T-cell (primary cell): ENCODE measurements around the gene C19orf33. TPM values are rescaled to one million over a fixed set of nuclear protein-coding genes. Genes with fewer than 3 reads are reported as not detected.

Source experiments
- ATAC-seq, 4 experiments: fragments of 200-7000 bp in 3 of 4; fragments of 150-1000 bp in 1 of 4; cut with Tn5 transposase; replicated peaks in 1 of 4; 1 replicate in 3 of 4; 2 replicates in 1 of 4; pipeline ENCODE4 v1.10.0; 2021; ENCODE audit warnings: moderate library complexity in 3 of 4, mild to moderate bottlenecking in 2 of 4, moderate number of reproducible peaks in 1 of 4
- CTCF ChIA-PET, 2 donors: fragments of 300-600 bp; sonication (Branson Sonifier 250); formaldehyde crosslinking; loops; one replicate each; lab custom pipeline; 2022; ENCODE audit warnings: antibody characterized with exemption in 2 of 2; lab: Charles Lee
- POLR2A ChIA-PET, 2 donors: fragments of 300-600 bp; sonication (Branson Sonifier 250); formaldehyde crosslinking; loops; one replicate each; lab custom pipeline; 2022; ENCODE audit warnings: antibody characterized with exemption in 2 of 2; lab: Charles Lee
- DNase-seq, 35 experiments: peaks; one replicate each; pipeline versions ENCODE4 v3.0.0 to v3.0.0-alpha.2; 2013 to 2023
- H3K27ac ChIP-seq: one replicate; pipeline ENCODE4 v1.5.1; 2013; ENCODE audit warnings: low read length
- H3K27me3 ChIP-seq, 2 experiments: replicated peaks in 1 of 2; 1 replicate in 1 of 2; 2 replicates in 1 of 2; pipeline versions ENCODE4 v1.6.1 to v1.7.0; 2013; ENCODE audit warnings: low read length in 1 of 2, mixed read lengths in 1 of 2; ENCODE audit not compliant: control insufficient read depth in 2 of 2, insufficient read depth in 2 of 2; ENCODE audit errors: extremely low read depth in 1 of 2
- H3K36me3 ChIP-seq, 2 donors: 1 replicate in 1 of 2; 2 replicates in 1 of 2; pipeline versions ENCODE4 v1.6.1 to v1.7.0; 2013; ENCODE audit warnings: low read length in 1 of 2; ENCODE audit not compliant: control insufficient read depth in 2 of 2, insufficient read depth in 1 of 2; ENCODE audit errors: extremely low read depth in 1 of 2
- H3K4me1 ChIP-seq, 2 experiments: 1 replicate in 1 of 2; 2 replicates in 1 of 2; pipeline versions ENCODE4 v1.6.1 to v1.7.0; 2013; ENCODE audit warnings: low read length in 2 of 2, mixed read lengths in 1 of 2; ENCODE audit not compliant: insufficient read depth in 2 of 2, control insufficient read depth in 1 of 2; ENCODE audit errors: extremely low read depth in 1 of 2
- H3K4me3 ChIP-seq, 2 donors: 1 replicate in 1 of 2; 2 replicates in 1 of 2; pipeline versions ENCODE4 v1.5.1 to v1.7.0; 2013; ENCODE audit warnings: mild to moderate bottlenecking in 2 of 2, low read length in 1 of 2, moderate library complexity in 1 of 2; ENCODE audit not compliant: control insufficient read depth in 1 of 2; ENCODE audit errors: extremely low read depth in 1 of 2
- H3K9me3 ChIP-seq: 2 replicates; pipeline ENCODE4 v1.7.0; 2013
- H3K27ac Mint-ChIP-seq, 2 donors: one replicate each; pipeline ENCODE4 v1.8.0; 2020 to 2021; ENCODE audit warnings: mild to moderate bottlenecking in 2 of 2, mixed read lengths in 2 of 2
- H3K27me3 Mint-ChIP-seq, 2 donors: one replicate each; pipeline ENCODE4 v1.8.0; 2021 to 2022; ENCODE audit warnings: mixed read lengths in 2 of 2
- H3K36me3 Mint-ChIP-seq: one replicate; pipeline ENCODE4 v1.8.0; 2021; ENCODE audit warnings: mixed read lengths
- H3K4me1 Mint-ChIP-seq, 3 donors: one replicate each; pipeline ENCODE4 v1.8.0; 2020 to 2022; ENCODE audit warnings: mixed read lengths in 3 of 3, mild to moderate bottlenecking in 1 of 3
- H3K4me3 Mint-ChIP-seq, 3 donors: one replicate each; pipeline ENCODE4 v1.8.0; 2020 to 2022; ENCODE audit warnings: mild to moderate bottlenecking in 3 of 3, mixed read lengths in 3 of 3, moderate library complexity in 3 of 3
- H3K9me3 Mint-ChIP-seq, 3 donors: one replicate each; pipeline ENCODE4 v1.8.0; 2020 to 2022; ENCODE audit warnings: mixed read lengths in 3 of 3
- WGBS: methylation state at CpG from one replicate; pipeline ENCODE4 v1.1.5; 2013; ENCODE audit warnings: missing lambda C conversion rate; ENCODE audit not compliant: insufficient coverage; 5-methylcytosine and 5-hydroxymethylcytosine counted together
- total RNA-seq, 35 experiments: library from RNA in 6 of 35; stranded (reverse) in 6 of 35; fragments of 120-200 nt in 1 of 35; gene quantifications; one replicate each; pipeline versions ENCODE4 v1.2.1 to v1.2.4 and lab custom pipeline; 2013 to 2026

Gene C19orf33
- total RNA-seq, 5 donors from 2014 or later (not counting 1 experiment from before 2014, with no cell fraction given) = 0.56 to 1.4 (median 1.3) TPM; not detected in 2

- Mint-ChIP-seq H3K27ac (no peak overlapping the region), H3K36me3 (peaks cover 25% of the 10 kb centered on the region), H3K27me3 (no peaks in the 10 kb centered on the region), H3K9me3 (no peaks in the 10 kb centered on the region), H3K4me3 (no peak overlapping the region), H3K4me1 (peaks cover 11 to 13% (median 11%) of the 10 kb centered on the region in 3 donors)
- Histone ChIP-seq H3K4me3 (no peak overlapping the region), H3K9me3 (no peaks in the 10 kb centered on the region), H3K27me3 (no peaks in the 10 kb centered on the region), H3K4me1 (peaks cover 2 to 6% of the 10 kb centered on the region in 2 experiments), H3K36me3 (peaks cover 6 to 11% of the 10 kb centered on the region in 2 donors), H3K27ac (no peak overlapping the region)
- CTCF ChIA-PET = no interaction called here
- POLR2A ChIA-PET = no interaction called here
- DNase-seq = no peak
- WGBS = no CpG with 5 or more reads among the region's 5 CpGs
- ATAC-seq = no peak
These were observed 18.5 kb upstream of the C19orf33 start for GRCh38 chr19:38285567-38285966.

GRCh38 chr19:38287604-38288003 lies 16.4 kb upstream of the C19orf33 start:
- Mint-ChIP-seq H3K27ac (no peak overlapping the region), H3K4me1 (peaks cover under 1% of the 10 kb centered on the region in 3 donors), H3K27me3 (no peaks in the 10 kb centered on the region), H3K36me3 (peaks cover 41% of the 10 kb centered on the region), H3K9me3 (no peaks in the 10 kb centered on the region), H3K4me3 (no peak overlapping the region)
- Histone ChIP-seq H3K9me3 (no peaks in the 10 kb centered on the region), H3K27ac (no peak overlapping the region), H3K27me3 (no peaks in the 10 kb centered on the region), H3K4me3 (no peak overlapping the region), H3K36me3 (peaks cover 11 to 15% of the 10 kb centered on the region in 2 donors), H3K4me1 (peaks cover 0 to 1% of the 10 kb centered on the region in 2 experiments)
- peak in 1 of 35 experiments; percentile 20 for DNase-seq
- no peak for ATAC-seq
- ChIA-PET POLR2A (no interaction called here), CTCF (no interaction called here)
- WGBS = 80% methylated on average over 8 of the region's 9 CpGs

- H3K4me1 ChIP-seq = no peaks in the 10 kb centered on the region
- POLR2A ChIA-PET = no interaction called here
- H3K27ac Mint-ChIP-seq = no peak overlapping the region
- peaks cover 44% of the 10 kb centered on the region for H3K36me3 Mint-ChIP-seq
- H3K9me3 ChIP-seq = no peaks in the 10 kb centered on the region
- no peak overlapping the region for H3K27ac ChIP-seq
- no peaks in the 10 kb centered on the region for H3K4me1 Mint-ChIP-seq
- H3K27me3 Mint-ChIP-seq = no peaks in the 10 kb centered on the region
- no peak overlapping the region for H3K4me3 ChIP-seq
- H3K9me3 Mint-ChIP-seq = no peaks in the 10 kb centered on the region
- H3K36me3 ChIP-seq = peaks cover 11 to 18% of the 10 kb centered on the region in 2 donors
- no peak for ATAC-seq
- no peaks in the 10 kb centered on the region for H3K27me3 ChIP-seq
- H3K4me3 Mint-ChIP-seq = no peak overlapping the region
- 95% methylated on average over 11 of the region's 16 CpGs for WGBS
- CTCF ChIA-PET = no interaction called here
- no peak for DNase-seq
These were observed 15.8 kb upstream of the C19orf33 start for GRCh38 chr19:38288123-38288855.

GRCh38 chr19:38289955-38290354 lies 14.1 kb upstream of the C19orf33 start:
- H3K27me3 Mint-ChIP-seq = no peaks in the 10 kb centered on the region
- peaks cover 14 to 18% of the 10 kb centered on the region in 2 donors for H3K36me3 ChIP-seq
- ChIA-PET POLR2A (no interaction called here), CTCF (no interaction called here)
- H3K36me3 Mint-ChIP-seq = peaks cover 41% of the 10 kb centered on the region
- ATAC-seq (no peak), DNase-seq (no peak)
- no peaks in the 10 kb centered on the region for H3K4me1 ChIP-seq
- no peaks in the 10 kb centered on the region for H3K27me3 ChIP-seq
- no peaks in the 10 kb centered on the region for H3K9me3 ChIP-seq
- no peaks in the 10 kb centered on the region for H3K4me1 Mint-ChIP-seq
- no peaks in the 10 kb centered on the region for H3K9me3 Mint-ChIP-seq
- 96% methylated on average over 12 of the region's 15 CpGs for WGBS
- no peak overlapping the region for H3K27ac ChIP-seq
- H3K4me3 Mint-ChIP-seq = no peak overlapping the region
- no peak overlapping the region for H3K4me3 ChIP-seq
- H3K27ac Mint-ChIP-seq = no peak overlapping the region

- Mint-ChIP-seq H3K9me3 (no peaks in the 10 kb centered on the region), H3K27me3 (no peaks in the 10 kb centered on the region), H3K4me3 (no peak overlapping the region), H3K36me3 (peaks cover 36% of the 10 kb centered on the region), H3K4me1 (no peaks in the 10 kb centered on the region), H3K27ac (no peak overlapping the region)
- ChIA-PET POLR2A (no interaction called here), CTCF (no interaction called here)
- H3K9me3 ChIP-seq = no peaks in the 10 kb centered on the region
- H3K36me3 ChIP-seq = peaks cover 14 to 18% of the 10 kb centered on the region in 2 donors
- DNase-seq (no peak), ATAC-seq (no peak)
- no peaks in the 10 kb centered on the region for H3K27me3 ChIP-seq
- no peak overlapping the region for H3K27ac ChIP-seq
- 89% methylated on average over 13 of the region's 13 CpGs for WGBS
- no peaks in the 10 kb centered on the region for H3K4me1 ChIP-seq
- H3K4me3 ChIP-seq = no peak overlapping the region
These were observed 13.4 kb upstream of the C19orf33 start for GRCh38 chr19:38290631-38291147.

GRCh38 chr19:38291855-38292254 lies 12.2 kb upstream of the C19orf33 start:
- WGBS = 94% methylated on average over 9 of the region's 15 CpGs
- Histone ChIP-seq H3K4me1 (no peaks in the 10 kb centered on the region), H3K36me3 (peaks cover 14 to 18% of the 10 kb centered on the region in 2 donors), H3K27me3 (no peaks in the 10 kb centered on the region), H3K9me3 (no peaks in the 10 kb centered on the region), H3K4me3 (no peak overlapping the region), H3K27ac (no peak overlapping the region)
- Mint-ChIP-seq H3K4me1 (no peaks in the 10 kb centered on the region), H3K4me3 (no peak overlapping the region), H3K9me3 (no peaks in the 10 kb centered on the region), H3K27me3 (no peaks in the 10 kb centered on the region), H3K36me3 (peaks cover 31% of the 10 kb centered on the region), H3K27ac (no peak overlapping the region)
- ATAC-seq = no peak
- CTCF ChIA-PET = interaction anchor here in 1 of 2 donors (0.5 kb wide), 1 partner anchor 29 kb away, joined by 3 read pairs; no protein-coding TSS in a partner anchor
- no peak for DNase-seq
- POLR2A ChIA-PET = no interaction called here
